Fibroblast of mammary gland (primary cell): ENCODE measurements around the gene NUMBL.

Experiments
- DNase-seq: peaks from one replicate; pipeline ENCODE4 v3.0.0-alpha.2; 2010; ENCODE audit warnings: low read depth
- H3K4me3 ChIP-seq: 2 replicates; pipeline ENCODE4 v1.5.1; 2011; ENCODE audit warnings: low read depth, mild to moderate bottlenecking, low read length, moderate library complexity; ENCODE audit not compliant: control insufficient read depth
- CTCF ChIP-seq: conservative IDR thresholded peaks from 2 replicates; pipeline ENCODE4 v1.5.1; 2011; ENCODE audit warnings: low read depth, low read length, inconsistent platforms; ENCODE audit not compliant: control insufficient read depth, insufficient read depth

NUMBL gene

GRCh38 chr19:40673397-40673796 is 17.1 kb downstream of the NUMBL start:
- H3K4me3 ChIP-seq, result no peak overlapping the region
- TF ChIP-seq CTCF, result no peak
- DNase-seq, result no peak

- no peak overlapping the region for H3K4me3 ChIP-seq
- TF ChIP-seq CTCF, result no peak
- no peak for DNase-seq
Observed at GRCh38 chr19:40672573-40673299, 17.7 kb downstream of the NUMBL start.

- no peak for DNase-seq
- TF ChIP-seq CTCF, result no peak
- no peak overlapping the region for H3K4me3 ChIP-seq
Observed at GRCh38 chr19:40672038-40672437, 18.4 kb downstream of the NUMBL start.

GRCh38 chr19:40671404-40671803 is 19.0 kb downstream of the NUMBL start:
- DNase-seq, result no peak
- no peak for TF ChIP-seq CTCF
- no peak overlapping the region for H3K4me3 ChIP-seq

- DNase-seq, result no peak
- no peak for TF ChIP-seq CTCF
Observed at GRCh38 chr19:40668991-40669614, 21.3 kb downstream of the NUMBL start.

GRCh38 chr19:40667602-40668001 is 22.8 kb downstream of the NUMBL start:
- no peak for TF ChIP-seq CTCF
- DNase-seq, result no peak
- H3K4me3 ChIP-seq, result no peak overlapping the region

More at GRCh38 chr19:40668991-40669614, 21.3 kb downstream of the NUMBL start:
- H3K4me3 ChIP-seq, result no peak overlapping the region
